Loucy (cell line): Measurements from ENCODE around the gene MACC1.

Experiments
- EZH2phosphoT487 ChIP-seq: fragments of 200-600 bp; IDR thresholded peaks from 2 replicates; pipeline ENCODE4 v1.6.1; 2018; ENCODE audit warnings: antibody characterized with exemption, mild to moderate bottlenecking, moderate library complexity, borderline replicate concordance
- TF ChIP-seq, protein P1 (sequence below): fragments of 200-600 bp; sonication (generic); conservative IDR thresholded peaks from 2 replicates; pipeline ENCODE4 v1.5.1; 2014; ENCODE audit warnings: mild to moderate bottlenecking, antibody characterized with exemption, low read length

DNA sequence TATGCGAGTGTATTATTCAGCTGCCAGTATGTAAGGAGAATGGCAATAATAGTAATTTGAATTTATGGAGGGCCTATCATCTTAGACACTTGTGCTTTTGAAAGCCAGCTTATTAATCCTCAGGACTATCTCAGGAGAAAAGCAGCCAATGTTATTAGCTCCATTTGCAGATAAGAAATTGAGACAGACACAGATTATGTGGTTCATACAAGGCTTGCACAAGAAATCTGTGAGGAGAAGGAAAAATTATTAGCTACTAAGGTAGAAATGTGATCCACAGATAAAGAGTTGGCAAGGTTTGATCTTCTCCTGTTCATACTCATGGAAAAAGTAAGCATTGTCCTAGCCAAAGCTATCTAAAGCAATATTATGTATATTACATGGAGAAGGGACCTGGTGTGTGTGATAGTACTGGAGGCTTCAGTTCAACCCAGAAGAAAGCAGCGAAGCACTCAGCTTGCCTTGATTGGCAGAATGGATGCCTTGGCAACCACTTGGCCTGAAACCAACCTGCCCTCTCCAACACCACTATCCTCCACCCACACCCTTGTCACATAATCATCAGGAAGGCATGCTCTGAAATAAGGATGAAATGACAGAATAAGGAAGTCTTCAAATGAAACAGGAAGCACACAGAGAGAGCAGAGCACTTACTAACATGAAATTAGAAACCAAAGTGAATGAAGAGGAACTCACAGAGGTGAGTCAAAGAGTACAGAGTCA lies 18.0 kb downstream of the MACC1 start:
- TF ChIP-seq, protein P1, sequence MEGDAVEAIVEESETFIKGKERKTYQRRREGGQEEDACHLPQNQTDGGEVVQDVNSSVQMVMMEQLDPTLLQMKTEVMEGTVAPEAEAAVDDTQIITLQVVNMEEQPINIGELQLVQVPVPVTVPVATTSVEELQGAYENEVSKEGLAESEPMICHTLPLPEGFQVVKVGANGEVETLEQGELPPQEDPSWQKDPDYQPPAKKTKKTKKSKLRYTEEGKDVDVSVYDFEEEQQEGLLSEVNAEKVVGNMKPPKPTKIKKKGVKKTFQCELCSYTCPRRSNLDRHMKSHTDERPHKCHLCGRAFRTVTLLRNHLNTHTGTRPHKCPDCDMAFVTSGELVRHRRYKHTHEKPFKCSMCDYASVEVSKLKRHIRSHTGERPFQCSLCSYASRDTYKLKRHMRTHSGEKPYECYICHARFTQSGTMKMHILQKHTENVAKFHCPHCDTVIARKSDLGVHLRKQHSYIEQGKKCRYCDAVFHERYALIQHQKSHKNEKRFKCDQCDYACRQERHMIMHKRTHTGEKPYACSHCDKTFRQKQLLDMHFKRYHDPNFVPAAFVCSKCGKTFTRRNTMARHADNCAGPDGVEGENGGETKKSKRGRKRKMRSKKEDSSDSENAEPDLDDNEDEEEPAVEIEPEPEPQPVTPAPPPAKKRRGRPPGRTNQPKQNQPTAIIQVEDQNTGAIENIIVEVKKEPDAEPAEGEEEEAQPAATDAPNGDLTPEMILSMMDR, result no peak
- no peak for TF ChIP-seq EZH2phosphoT487
